Astrocyte (in vitro differentiated cells and primary cell): ENCODE measurements around the gene C2orf92.

Source experiments
- EZH2 ChIP-seq: IDR thresholded peaks from 2 replicates; pipeline ENCODE4 v1.6.1; 2012; ENCODE audit warnings: mild to moderate bottlenecking, low read length, inconsistent platforms; ENCODE audit not compliant: insufficient read depth
- TF ChIP-seq, protein P1 (sequence below): IDR thresholded peaks from 2 replicates; pipeline ENCODE4 v1.5.1; 2011; ENCODE audit warnings: low read depth, mild to moderate bottlenecking, inconsistent platforms, low read length, moderate library complexity; ENCODE audit not compliant: insufficient read depth

DNA sequence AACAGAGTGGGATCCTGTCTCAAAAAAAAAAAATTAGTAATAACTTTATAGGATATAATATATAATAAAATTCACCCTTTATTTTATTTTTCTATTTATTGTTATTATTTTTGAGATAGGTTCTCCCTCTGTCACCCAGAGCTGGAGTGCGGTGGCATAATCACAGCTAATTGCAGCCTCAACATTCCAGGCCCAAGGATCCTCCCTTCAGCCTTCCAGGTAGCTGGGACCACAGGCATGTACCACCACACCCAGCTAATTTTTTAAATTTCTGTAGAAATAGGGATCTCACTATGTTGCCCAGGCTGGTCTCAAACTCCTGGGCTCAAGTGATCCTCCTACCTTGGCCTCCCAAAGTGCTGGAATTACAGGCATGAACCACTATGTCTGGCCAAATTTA lies 958 bp downstream of the C2orf92 start:
- TF ChIP-seq, protein P1, sequence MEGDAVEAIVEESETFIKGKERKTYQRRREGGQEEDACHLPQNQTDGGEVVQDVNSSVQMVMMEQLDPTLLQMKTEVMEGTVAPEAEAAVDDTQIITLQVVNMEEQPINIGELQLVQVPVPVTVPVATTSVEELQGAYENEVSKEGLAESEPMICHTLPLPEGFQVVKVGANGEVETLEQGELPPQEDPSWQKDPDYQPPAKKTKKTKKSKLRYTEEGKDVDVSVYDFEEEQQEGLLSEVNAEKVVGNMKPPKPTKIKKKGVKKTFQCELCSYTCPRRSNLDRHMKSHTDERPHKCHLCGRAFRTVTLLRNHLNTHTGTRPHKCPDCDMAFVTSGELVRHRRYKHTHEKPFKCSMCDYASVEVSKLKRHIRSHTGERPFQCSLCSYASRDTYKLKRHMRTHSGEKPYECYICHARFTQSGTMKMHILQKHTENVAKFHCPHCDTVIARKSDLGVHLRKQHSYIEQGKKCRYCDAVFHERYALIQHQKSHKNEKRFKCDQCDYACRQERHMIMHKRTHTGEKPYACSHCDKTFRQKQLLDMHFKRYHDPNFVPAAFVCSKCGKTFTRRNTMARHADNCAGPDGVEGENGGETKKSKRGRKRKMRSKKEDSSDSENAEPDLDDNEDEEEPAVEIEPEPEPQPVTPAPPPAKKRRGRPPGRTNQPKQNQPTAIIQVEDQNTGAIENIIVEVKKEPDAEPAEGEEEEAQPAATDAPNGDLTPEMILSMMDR: no peak
- no peak for TF ChIP-seq EZH2
